NCI-H1105 (cell line): ENCODE results near the gene CLCN2.

ENCODE experiments used
- DNase-seq: peaks from one replicate; lab custom pipeline; 2025; lab: John Stamatoyannopoulos, UW

The CLCN2 gene

DNA sequence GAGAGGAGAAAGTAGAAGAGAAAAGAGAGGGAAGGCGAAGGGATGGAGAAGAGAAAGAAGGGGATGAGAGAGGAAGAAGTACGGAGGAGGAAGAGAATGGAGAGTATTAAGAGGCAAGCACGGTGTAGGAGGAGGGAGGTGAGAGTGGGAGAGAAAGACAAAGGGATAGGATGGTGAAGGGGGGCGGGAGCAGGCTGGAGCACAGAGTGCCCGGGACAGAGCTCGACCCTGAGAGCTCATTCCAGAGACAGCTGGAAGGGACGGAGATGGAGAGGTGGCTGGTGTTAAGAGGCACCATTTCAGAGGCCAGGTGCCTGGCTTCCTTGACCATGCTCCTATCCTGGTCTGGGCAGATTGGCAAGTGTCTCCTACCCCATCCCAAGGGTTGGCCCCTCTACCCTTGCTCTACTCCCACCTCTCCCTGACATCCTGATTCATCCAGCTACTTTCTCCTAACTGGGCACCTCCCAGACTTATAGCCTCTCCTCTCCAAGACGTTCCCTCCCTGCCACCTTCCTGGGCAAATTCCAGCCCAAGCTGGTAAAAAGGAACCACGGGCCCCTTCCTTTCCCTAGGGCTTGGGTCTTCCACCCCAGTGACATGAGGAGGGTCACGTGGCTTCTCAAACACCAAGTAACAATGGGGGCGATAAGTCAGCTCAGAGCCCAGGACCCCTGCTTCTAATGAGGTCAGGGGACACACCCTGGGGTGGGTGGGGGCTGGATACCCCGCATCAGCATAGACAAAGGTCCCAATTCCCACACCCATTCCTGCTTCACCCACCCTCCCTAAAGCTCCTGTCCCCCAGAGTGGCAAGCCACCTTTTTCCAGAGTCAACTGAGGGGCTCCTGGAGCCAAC, 1.1 kb downstream of the CLCN2 start:
- DNase-seq: no peak

DNA sequence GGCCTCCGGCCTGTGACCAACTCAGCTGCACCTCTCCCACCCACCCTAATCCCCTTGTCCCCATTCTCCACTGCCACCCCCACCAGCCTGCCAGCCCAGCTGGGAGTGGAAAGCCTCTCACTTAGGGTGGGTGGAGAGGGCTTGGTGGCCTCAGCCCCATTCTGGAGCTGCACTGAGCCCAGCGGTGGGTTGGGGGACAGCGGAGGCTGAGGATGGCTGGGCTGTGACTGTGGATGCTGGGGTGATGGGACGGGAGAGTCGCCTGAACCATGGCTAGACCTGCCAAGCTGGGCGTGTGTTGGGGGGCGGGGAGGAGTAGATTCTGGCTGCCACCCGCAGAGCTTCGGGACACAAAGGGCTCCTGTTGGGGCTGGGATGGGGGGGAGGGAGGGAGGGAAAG, 1.8 kb downstream of the CLCN2 start:
- DNase-seq: no peak

DNA sequence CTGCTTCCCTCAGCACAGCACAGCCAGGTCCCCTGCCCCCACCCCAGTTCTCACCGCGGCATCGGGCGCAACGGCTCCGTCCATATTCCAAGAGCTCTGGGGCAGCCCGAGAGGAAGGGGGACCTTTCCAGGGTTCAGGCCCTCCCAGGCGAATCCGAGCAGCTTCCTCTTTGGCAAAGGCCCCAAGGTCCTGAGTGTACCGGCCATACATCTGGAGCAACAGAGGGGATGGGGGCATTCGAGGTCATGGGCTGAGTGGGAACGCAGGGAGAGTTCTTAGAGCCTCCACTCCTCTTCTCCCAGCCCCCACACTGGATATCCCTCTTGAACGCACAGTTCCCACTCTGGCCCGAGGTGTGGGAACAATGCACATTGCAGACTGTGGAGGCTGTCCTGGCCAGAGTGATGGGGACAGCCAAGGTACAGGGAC, 2.5 kb downstream of the CLCN2 start:
- no peak for DNase-seq

DNA sequence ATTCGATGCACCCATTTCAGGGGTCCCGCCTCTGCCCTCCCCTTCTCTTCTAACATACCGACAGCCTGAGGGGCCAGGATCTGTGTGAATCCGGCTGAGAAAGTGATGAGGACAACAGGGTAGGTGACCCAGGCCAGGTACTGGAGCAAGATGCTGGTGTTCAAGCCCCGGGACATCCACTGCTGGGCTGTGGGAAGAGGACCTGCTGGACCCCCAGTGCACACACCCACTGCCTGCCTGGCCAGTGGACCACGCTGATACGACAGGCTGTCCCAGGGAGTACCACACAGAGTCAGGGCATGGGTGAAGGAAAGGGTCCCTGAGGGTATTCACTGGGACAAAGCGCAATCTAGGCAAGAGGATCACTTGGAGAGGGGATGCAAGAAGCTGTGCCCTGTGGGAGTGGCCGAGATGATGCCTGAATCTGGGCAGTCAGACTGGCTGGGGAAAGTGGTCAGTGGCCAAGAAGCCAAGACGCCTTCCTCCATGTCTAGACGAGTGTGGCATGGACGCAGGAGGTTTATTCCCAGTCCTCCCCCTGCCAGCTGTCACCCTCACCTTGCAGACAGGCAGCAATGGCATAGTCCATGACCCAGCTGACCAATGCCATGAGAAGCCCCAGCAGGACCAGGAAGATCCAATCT, 3.2 kb downstream of the CLCN2 start:
- no peak for DNase-seq

DNA sequence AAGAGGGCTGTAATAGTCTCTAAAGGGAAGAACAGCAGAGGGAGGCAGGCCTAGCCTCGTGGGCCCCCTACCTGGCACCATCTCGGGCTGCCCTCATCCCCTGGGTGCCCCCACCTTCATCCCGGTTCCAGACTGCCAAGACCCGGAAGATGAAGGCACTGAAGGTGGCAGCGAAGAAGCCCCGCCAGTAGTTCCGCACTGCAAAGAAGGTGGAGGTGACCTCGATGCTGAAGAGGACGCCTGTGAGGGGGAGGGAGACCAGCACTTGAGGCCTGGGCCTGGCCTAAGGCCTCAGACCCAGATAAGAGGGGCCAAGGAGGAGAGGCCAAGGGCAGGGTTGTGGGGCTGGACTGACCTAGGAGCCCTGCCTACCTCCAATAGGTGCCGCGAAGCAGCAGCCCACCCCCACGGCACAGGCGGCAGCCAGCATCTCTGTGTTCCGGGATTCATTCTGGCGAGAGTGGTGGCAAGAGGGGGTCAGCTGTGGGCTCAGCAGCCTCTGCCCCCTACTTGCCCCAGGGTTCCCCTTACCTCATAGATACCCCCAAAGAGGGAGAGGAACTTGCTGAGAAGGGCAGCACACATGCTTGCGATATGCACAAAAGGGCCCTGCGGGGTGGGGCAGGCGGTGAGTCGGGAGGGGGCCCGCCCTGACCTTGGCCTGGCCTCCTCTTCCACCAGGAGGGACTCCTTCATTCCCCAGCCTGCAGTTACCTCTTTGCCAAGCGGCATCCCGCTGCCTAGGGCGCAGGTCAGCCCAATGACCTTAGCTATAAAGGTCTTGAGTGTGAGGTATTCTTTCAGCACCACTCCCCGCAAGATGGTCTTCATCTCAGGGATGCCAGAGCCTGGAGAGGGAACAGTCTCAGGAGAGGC, 3.9 kb downstream of the CLCN2 start:
- DNase-seq: no peak

DNA sequence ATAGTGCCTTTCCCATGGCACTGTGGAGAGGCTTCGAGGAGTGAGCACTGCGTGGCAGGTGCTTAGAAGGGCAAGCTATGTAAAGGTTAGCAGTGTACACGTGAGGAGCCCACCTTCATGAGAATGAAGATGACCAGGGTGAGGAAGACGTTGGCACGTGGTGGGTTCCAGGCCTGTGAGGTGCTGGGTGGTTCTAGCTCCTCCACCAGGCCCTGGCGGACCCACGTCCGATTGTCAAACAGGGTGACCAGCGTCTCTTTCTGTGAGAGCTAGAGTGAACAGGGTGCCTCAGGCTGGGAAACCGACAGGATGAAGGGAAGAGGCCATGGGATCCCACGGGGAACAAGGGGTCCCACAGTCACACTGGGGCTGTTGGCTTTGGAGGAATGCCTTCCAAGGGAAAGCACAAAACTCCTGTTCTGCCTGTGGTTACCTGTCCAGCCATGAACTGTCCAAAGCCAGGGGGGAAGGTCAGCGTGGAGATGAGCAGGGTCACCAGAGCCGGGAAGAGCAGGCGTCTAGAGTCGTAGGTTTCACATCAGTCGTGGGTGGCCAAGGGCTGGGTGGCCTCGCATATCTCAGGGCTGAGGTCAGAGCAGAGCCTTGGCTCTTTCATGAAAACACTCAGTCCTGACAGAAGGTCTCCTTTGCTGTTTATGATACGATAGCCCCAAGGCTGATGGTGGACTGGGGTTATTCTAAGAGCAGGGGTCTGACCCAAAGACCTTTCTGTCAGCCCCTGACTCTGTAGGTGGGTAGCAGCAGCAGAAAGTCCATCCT, 6.0 kb downstream of the CLCN2 start:
- DNase-seq: no peak

DNA sequence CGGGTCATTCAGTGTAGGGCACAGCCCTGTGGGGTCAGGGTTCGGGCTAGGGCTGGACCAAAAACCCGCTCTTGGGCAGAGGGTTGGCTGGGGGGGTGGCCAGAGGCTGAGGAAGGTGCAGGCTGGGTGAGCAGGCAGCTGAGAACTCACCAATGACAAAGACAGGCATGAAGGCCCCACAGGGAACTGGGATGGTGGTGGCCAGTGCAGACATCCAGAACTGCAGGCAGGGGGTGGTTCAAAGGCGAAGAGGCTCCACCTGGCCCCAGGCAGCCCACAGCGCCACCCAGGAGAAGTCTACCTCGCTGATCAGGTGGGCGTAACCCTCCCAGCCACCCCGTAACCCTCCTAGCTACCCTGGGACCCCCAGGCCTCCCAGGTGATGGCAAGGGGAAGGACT, 6.7 kb downstream of the CLCN2 start:
- no peak for DNase-seq

DNA sequence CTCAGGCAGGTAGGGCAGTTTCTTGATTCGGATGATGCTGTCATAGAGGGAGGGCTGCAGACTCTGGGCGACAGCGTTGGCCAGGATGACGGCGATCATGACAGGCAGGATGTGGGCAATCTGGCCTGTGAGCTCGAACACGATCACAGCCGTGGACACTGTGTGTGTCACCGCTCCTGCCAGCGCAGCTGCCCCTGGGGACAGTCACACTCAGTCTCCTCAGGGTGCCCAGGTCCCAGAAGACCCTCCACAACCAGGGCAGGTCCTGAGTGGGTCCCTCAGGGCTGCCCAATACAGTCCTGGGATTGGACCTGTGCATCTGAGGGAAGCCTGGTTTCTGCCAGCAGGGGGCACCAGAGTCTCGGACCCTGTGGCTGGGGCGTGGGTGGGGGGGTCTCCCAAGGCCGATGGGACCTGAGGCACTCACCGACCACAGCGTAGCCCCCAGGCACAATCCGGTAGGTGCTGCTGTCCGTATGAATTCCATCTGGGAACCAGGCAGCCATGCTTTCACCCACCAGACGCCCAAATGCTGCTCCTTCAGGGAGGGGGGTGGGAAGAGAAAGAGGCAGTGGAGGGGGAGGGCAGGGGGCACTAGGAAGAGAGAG, 7.2 kb downstream of the CLCN2 start:
- DNase-seq: no peak

DNA sequence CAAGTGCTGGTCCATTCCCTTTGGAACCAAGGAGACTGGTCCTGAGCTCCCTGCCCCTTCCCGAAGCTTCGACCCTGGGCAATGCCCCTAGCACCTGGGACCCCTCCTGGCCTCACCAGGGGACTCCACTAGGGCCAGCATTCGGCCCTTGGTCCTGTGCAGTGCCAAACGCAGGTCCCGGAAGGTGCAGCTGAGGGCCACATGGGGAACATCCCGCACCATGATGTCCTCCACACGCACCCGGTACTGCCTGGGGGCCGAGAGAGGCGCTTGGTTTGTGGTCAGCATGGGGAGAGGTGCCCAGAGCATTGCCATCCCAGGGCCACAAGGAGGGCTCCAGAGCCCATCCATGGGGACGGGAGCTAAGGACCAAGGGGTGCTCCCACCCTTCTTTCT, 7.9 kb downstream of the CLCN2 start:
- DNase-seq: no peak

DNA sequence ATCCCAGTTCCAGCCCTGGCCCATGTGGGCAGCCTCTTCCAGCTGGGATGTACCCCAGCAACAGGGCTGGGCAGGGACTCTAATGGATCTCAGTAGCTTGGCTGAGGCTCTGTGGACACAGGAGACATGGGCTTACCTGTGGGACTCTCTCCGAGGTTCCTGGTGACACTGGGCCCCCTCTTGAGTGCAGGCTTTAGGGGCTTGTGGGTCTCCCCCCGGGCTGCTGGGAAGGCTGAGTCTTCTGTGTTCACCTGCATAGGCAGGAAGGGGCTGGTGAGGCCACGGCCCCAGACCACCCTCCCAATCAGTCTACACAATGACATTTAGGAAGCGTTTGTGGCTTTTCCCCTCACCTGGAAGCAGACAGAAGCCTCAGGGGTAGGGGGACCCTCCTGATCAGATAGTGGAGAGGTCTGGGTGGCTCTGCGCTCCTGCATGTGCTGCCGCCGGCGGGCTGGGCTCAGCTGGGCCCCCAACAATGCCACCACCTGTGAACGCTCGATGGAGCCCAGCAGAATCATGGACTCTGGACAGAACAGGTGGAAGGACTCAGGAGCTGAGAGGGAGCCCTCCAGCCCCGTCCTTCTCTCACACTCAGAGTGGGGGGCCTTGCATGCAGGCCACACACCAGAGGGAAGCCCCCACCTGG, 8.4 kb downstream of the CLCN2 start:
- no peak for DNase-seq

DNA sequence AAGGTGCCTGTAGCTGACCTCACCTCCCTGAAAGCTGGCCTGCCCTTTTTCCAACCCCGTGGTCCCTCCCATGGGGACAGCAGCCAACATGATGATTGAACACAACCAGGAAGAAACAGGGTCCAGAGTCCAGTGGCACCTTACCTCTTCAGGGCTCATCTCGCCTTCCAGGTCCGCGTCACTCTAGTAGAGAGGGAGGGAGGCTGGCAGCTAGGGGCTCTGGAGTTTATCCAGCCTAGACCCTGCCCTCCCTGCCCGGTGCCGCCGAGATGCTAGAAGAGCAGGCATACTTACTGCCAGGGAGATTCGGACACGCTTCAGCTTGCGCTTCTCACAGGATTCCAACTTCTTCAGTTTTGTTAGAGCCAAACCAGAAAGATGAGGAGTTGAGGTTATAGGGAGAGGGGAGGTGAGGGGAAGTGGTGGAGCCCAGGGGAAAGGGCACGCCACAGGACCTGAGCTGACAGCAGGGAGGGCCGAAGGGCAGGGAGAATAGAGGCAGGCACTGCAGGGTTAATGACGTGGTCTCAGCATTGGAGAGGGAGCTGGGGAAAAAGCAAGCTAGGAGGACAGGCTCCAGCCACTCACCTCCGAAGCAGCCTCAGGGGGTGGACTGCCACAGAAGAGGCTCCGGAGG, 9.1 kb downstream of the CLCN2 start:
- no peak for DNase-seq

DNA sequence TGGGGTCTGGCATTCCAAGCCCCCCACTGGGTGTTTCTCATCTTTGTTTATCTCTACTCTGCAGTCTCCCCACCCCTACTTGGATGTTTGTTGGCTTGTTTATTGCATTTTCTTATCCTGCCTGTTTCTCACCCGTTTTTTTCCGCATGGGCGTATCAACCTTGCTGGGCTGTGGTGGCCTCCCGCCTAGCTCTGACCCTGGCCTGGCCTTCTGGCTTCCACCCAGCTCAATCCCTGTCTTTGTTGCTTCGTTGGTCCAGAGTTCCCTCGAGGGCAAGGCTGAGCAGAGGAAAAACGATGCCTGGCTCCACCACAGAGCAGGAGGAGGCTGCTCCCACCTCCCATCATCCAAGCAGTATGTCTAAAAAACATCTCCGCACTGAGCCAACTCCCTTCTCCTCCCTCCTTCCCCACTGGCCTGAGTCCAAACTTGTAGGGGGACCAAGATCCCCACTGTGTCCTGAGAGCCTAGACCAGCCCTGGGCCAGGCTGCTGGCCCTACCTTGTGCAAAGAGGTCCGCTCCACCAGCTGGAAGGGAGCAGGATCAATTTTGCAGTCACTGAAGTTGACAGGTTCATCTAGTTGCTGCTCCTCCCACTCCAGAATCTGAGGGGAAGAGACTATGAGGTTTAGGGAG, 9.8 kb downstream of the CLCN2 start:
- DNase-seq: no peak

DNA sequence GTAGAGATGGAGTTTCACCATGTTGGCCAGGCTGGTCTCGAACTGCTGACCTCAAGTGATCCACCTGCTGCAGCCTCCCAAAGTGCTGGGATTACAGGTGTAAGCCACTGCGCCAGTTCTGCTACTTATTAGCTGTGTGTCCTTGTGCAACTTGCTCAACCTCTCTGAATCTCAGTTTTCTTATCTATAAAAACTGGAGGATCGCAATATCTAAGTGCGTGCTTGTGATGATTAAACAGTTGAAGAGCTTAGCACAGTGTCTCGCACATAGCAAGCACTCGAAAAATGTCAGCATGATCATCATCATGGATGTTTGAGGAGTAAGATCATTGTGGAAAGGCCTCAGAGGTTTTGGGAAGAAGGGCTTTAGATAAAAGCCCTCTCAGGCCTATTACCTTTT, 10.8 kb downstream of the CLCN2 start:
- no peak for DNase-seq

DNA sequence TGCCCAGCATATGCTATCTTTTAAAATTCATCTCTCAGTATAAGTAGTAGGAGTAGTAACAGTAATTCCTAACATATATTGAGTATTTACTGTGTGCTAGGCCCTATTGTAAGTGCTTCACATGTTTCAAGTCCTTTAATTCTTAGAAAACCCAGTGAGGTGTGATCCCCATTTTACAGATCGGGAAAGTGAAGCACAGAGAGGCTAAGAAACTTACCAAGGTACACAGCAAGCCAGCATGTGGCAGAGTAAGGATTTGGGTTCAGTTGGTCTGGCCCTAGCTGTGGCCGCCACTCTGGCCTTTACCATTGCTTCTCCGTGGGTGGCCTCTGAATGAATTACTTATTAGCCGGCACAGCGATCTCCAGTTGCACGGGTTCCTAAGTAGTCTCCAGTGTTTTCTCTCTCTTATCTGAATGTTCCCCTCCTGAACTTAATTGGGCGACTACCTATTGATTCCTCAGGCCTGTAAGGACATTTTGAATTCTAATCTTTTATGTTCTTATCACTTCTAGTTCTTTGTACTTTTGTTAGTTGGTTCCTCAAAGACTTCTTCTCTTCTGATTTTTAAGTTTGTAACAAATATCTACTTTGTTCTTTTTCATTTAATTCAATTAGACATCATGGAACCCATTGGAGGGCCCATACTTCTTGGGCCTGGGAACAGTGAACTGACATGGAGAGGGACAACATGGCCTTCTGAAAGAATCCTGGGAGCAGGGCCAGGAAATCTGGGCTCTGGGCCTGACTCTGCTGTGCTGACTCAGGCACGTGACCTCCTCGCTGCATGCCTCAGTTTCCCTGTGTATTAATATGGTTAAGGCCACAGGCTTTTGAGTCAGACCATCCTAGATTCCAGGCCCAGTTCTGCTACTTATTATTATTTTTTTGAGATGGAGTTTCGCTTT, 11.6 kb downstream of the CLCN2 start:
- DNase-seq: no peak

DNA sequence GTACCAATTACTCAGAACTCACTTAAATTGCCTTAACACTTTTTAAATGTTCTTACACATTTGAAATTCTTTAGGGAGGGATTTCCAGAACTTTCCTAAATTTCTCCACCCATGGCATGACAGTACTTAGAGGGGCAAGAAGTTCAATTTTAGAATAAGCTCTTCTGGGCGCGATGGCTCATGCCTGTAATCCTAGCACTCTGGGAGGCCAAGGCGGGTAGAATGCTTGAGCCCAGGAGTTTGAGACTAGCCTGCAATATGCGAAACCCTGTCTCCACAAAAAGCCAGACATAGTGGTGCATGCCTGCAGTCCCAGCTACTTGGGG, 13.4 kb downstream of the CLCN2 start:
- no peak for DNase-seq

DNA sequence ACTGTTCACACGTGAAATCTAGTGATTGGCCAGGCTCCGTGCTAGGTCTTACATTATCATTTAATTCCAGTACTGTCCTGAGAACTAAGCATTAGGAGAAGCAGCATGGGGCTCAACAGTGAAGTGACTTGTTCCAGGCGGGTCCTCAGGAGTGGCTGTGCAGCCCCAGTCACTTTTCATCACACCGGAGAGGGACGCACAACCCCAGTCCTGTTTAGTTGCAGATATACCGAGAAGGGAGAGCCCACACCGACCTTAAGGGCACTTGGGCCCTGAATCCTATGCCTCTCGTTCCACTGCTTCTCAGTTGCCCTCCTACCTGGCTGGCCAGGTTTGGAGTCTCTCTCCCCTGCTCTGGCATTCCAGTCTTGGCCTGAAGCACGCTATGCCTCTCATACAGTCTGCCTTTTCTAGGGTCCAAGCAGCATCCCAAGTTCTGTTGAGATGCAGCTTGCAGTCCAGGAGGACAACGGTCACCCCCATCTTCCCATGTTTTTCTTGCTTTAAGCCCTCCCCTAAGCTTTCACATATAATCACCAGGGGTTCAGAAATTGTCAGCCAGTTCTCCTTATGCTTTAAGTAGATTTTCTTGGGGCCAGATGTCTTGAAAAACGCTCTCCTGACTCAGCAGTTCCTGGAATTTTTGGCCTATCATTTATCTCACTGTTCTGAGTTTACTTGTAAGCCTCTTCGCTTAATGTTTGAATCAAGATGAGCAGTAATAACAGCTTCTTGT, 13.9 kb downstream of the CLCN2 start:
- no peak for DNase-seq

DNA sequence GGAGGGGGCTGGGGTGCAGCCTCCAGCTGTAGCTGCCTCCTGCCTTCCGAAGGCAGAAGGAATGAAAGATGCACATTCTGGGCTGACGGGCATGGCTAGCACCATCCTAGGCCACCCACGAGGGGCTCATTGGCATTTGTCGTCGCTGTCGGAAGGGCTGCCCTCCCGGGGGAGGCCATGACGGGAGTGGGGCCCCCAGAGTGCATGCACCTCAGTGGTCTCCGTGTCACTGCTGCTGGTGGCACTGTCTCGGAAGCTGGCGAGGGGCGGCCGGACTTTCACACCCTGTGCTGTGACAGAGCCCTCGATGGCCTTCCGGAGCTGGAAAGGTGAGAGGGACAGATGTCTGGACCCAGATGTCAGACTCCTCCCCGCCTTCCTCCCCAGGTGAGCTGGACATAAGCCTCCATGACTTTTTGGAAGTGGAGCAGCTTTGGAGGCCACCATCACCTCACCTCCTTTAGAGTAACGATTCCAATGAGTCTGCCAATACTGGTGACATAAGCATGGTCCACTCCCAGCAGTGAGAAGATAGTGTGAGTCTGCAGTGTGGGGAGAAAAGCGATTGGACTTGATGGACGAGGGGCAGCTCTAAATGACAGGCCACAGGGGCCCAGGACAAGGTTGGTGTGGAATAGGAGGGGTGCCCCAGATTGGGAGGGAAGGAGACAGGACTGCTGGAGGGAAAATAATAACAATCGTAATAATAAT, 14.8 kb downstream of the CLCN2 start:
- no peak for DNase-seq
